GM23338 (cell line): ENCODE data around the gene SLITRK6.

Experiments used
- CREB1 ChIP-seq: fragments of 250-450 bp; sonication (Bioruptor Pico); IDR thresholded peaks from 2 replicates; pipeline ENCODE4 v1.5.0; 2020; ENCODE audit warnings: low read depth, mild to moderate bottlenecking, moderate library complexity
- CTCF ChIP-seq, 2 experiments: fragments of 200-600 bp in 1 of 2; sonication (generic) in 1 of 2; conservative IDR thresholded peaks; 2 replicates each; pipeline versions ENCODE4 v1.5.1 to v1.6.1; 2016 to 2017; ENCODE audit warnings: antibody characterized with exemption in 2 of 2, low read depth in 2 of 2, mild to moderate bottlenecking in 2 of 2, moderate library complexity in 1 of 2
- EZH2 ChIP-seq: fragments of 200-600 bp; sonication (generic); IDR thresholded peaks from one replicate; pipeline ENCODE4 v1.8.0; 2017; ENCODE audit warnings: antibody characterized with exemption, mild to moderate bottlenecking, low read depth; ENCODE audit not compliant: unreplicated experiment
- EZH2phosphoT487 ChIP-seq: fragments of 200-600 bp; sonication (generic); IDR thresholded peaks from one replicate; pipeline ENCODE4 v1.8.1; 2018; ENCODE audit warnings: antibody characterized with exemption; ENCODE audit not compliant: unreplicated experiment
- JUNB ChIP-seq: IDR thresholded peaks from one replicate; pipeline ENCODE4 v1.6.1; 2016; ENCODE audit warnings: antibody characterized with exemption; ENCODE audit not compliant: unreplicated experiment
- POLR2AphosphoS5 ChIP-seq: IDR thresholded peaks from 2 replicates; pipeline ENCODE4 v1.6.1; 2016; ENCODE audit warnings: antibody characterized with exemption, low read depth
- REST ChIP-seq: IDR thresholded peaks from one replicate; pipeline ENCODE4 v1.6.1; 2018; ENCODE audit warnings: antibody characterized with exemption; ENCODE audit not compliant: unreplicated experiment
- ZNF114 ChIP-seq: fragments of 250-450 bp; sonication (Bioruptor Pico); IDR thresholded peaks from 2 replicates; pipeline ENCODE4 v1.5.0; 2020; ENCODE audit warnings: mild to moderate bottlenecking, moderate library complexity
- ZNF331 ChIP-seq: fragments of 250-450 bp; sonication (Bioruptor Pico); IDR thresholded peaks from 2 replicates; pipeline ENCODE4 v1.5.0; 2020; ENCODE audit warnings: low read depth, mild to moderate bottlenecking, moderate library complexity

- no peak for TF ChIP-seq CTCF (conservative IDR thresholded peaks at IDR 0.05; ENCODE audit: low read depth in 2 of 2)
- TF ChIP-seq EZH2: no peak
- TF ChIP-seq EZH2phosphoT487: no peak
- TF ChIP-seq REST: no peak
- no peak for TF ChIP-seq ZNF114 (CRISPR knock-in tag)
- no peak for TF ChIP-seq CREB1
- TF ChIP-seq POLR2AphosphoS5: no peak
- no peak for TF ChIP-seq ZNF331
- TF ChIP-seq JUNB: no peak
Observed at GRCh38 chr13:85768946-85769345, 30.3 kb downstream of the SLITRK6 start.
